HG03432 (cell line): Measurements from ENCODE around the gene CYP3A7.
"Not testable (repeated sequence)": the region's sequence is repeated elsewhere in the genome, so short reads cannot be mapped to it uniquely, and the experiment has no call there.

ENCODE experiments used
- ATAC-seq: cut with Tn5 transposase; IDR thresholded peaks from one replicate; pipeline ENCODE4 v1.9.1; 2021; ENCODE audit warnings: mild to moderate bottlenecking, moderate library complexity; ENCODE audit not compliant: unreplicated experiment

Gene CYP3A7

GRCh38 chr7:99709838-99710578 lies 25.0 kb downstream of the CYP3A7 start:
- ATAC-seq = no peak

GRCh38 chr7:99709260-99709659 lies 25.7 kb downstream of the CYP3A7 start:
- no peak for ATAC-seq

GRCh38 chr7:99707096-99707495 lies 27.9 kb downstream of the CYP3A7 start:
- ATAC-seq = no peak

- ATAC-seq = no peak
These were observed 35.0 kb downstream of the CYP3A7 start for GRCh38 chr7:99699946-99700345.

- ATAC-seq = not testable (repeated sequence)
These were observed 35.9 kb downstream of the CYP3A7 start for GRCh38 chr7:99698867-99699730.

- ATAC-seq = no peak
These were observed 40.1 kb downstream of the CYP3A7 start for GRCh38 chr7:99694912-99695304.

- ATAC-seq = no peak
These were observed 40.6 kb downstream of the CYP3A7 start for GRCh38 chr7:99694201-99694911.

GRCh38 chr7:99693427-99694200 lies 41.4 kb downstream of the CYP3A7 start:
- no peak for ATAC-seq

- ATAC-seq = no peak
These were observed 41.9 kb downstream of the CYP3A7 start for GRCh38 chr7:99693100-99693426.

- not testable (repeated sequence) for ATAC-seq
These were observed 42.4 kb downstream of the CYP3A7 start for GRCh38 chr7:99692563-99692962.

GRCh38 chr7:99691658-99692057 lies 43.3 kb downstream of the CYP3A7 start:
- ATAC-seq = not testable (repeated sequence)

- ATAC-seq = not testable (repeated sequence)
These were observed 44.1 kb downstream of the CYP3A7 start for GRCh38 chr7:99690918-99691317.

GRCh38 chr7:99685871-99686608 lies 49.0 kb downstream of the CYP3A7 start:
- not testable (repeated sequence) for ATAC-seq

- ATAC-seq = no peak
These were observed 49.8 kb downstream of the CYP3A7 start for GRCh38 chr7:99685129-99685758.

GRCh38 chr7:99679400-99680191 lies 55.4 kb downstream of the CYP3A7 start, which contains the start of gene CYP3A5:
TSS of gene CYP3A5 (minus strand) at chr7:99679996. CDS start at chr7:99679896, 100 bp downstream.
- ATAC-seq = no peak

- no peak for ATAC-seq
These were observed 56.0 kb downstream of the CYP3A7 start for GRCh38 chr7:99679032-99679399.

- ATAC-seq = no peak
These were observed 57.3 kb downstream of the CYP3A7 start for GRCh38 chr7:99677648-99678045.

- no peak for ATAC-seq
These were observed 57.9 kb downstream of the CYP3A7 start for GRCh38 chr7:99677013-99677647.
